Activated T-helper 17 cell treated with anti-CD3 and anti-CD28 coated beads, Interleukin-2, amount 50 U/mL, for 72 hours (primary cell): ENCODE measurements around the gene SLC13A2. TPM values are rescaled to one million over a fixed set of nuclear protein-coding genes. Genes with fewer than 3 reads are reported as not detected.
A peak's percentile ranks its signal among the peaks of the same experiment; 100 is the strongest.
"Not testable (repeated sequence)": the region's sequence is repeated elsewhere in the genome, so short reads cannot be mapped to it uniquely, and the experiment has no call there.

ENCODE experiments used
- ATAC-seq: fragments of 150-1000 bp; cut with Tn5 transposase; replicated peaks from 2 replicates; pipeline ENCODE4 v1.10.0; 2021; ENCODE audit warnings: mild to moderate bottlenecking, moderate library complexity
- H3K27ac Mint-ChIP-seq: one replicate; pipeline ENCODE4 v1.8.0; 2022; ENCODE audit warnings: mixed read lengths
- H3K27me3 Mint-ChIP-seq: one replicate; pipeline ENCODE4 v1.8.0; 2022; ENCODE audit warnings: mixed read lengths
- H3K36me3 Mint-ChIP-seq: one replicate; pipeline ENCODE4 v1.8.0; 2022; ENCODE audit warnings: low read depth, mild to moderate bottlenecking, mixed read lengths
- H3K4me1 Mint-ChIP-seq: one replicate; pipeline ENCODE4 v1.8.0; 2022; ENCODE audit warnings: mixed read lengths
- H3K4me3 Mint-ChIP-seq: one replicate; pipeline ENCODE4 v1.8.0; 2022; ENCODE audit warnings: mild to moderate bottlenecking, mixed read lengths
- H3K9me3 Mint-ChIP-seq: one replicate; pipeline ENCODE4 v1.8.0; 2022; ENCODE audit warnings: mixed read lengths
- total RNA-seq, 2 donors: library from RNA; stranded (reverse); gene quantifications; one replicate each; pipeline ENCODE4 v1.2.3, GENCODE V29; 2022

SLC13A2 gene
- total RNA-seq, 2 donors from 2014 or later = not detected

DNA sequence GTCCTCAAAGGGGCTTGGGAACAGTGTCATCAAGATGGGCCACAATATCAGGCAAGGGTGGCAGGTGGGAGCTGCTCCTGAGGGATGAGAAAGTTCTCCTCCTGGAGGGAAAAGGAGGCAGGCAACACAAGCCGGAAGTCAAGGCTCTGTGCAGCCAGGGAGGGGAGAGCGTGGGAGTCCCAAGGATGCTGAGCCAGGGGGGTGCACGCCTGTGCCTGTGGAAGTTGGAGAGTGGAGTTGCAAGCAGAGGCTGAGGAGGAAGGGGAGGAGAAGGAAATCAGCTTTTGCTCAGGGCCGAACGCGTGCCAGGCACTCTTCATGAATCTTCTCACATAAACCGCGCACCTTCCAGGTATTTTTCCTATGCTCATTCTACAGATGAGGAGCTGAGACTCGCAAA is 7.4 kb upstream of the SLC13A2 start:
- peaks cover 15% of the 10 kb centered on the region for H3K27me3 Mint-ChIP-seq
- no peak for ATAC-seq

GRCh38 chr17:28466521-28467048 is 6.9 kb upstream of the SLC13A2 start:
- Mint-ChIP-seq H3K4me1 (peaks cover 5% of the 10 kb centered on the region), H3K36me3 (no peaks in the 10 kb centered on the region), H3K9me3 (no peaks in the 10 kb centered on the region), H3K27ac (peak overlapping the region; percentile 31), H3K27me3 (peaks cover 15% of the 10 kb centered on the region), H3K4me3 (no peak overlapping the region)
- ATAC-seq = no peak

More for the DNA sequence above, 7.4 kb upstream of the SLC13A2 start:
- Mint-ChIP-seq H3K4me3 (no peak overlapping the region), H3K9me3 (no peaks in the 10 kb centered on the region), H3K36me3 (no peaks in the 10 kb centered on the region), H3K4me1 (peaks cover 5% of the 10 kb centered on the region), H3K27ac (no peak overlapping the region)

GRCh38 chr17:28467456-28468025 is 5.9 kb upstream of the SLC13A2 start:
- no peaks in the 10 kb centered on the region for H3K36me3 Mint-ChIP-seq
- H3K9me3 Mint-ChIP-seq = no peaks in the 10 kb centered on the region
- no peak for ATAC-seq
- H3K27me3 Mint-ChIP-seq = peaks cover 15% of the 10 kb centered on the region
- no peak overlapping the region for H3K4me3 Mint-ChIP-seq
- H3K4me1 Mint-ChIP-seq = peaks cover 5% of the 10 kb centered on the region
- no peak overlapping the region for H3K27ac Mint-ChIP-seq

DNA sequence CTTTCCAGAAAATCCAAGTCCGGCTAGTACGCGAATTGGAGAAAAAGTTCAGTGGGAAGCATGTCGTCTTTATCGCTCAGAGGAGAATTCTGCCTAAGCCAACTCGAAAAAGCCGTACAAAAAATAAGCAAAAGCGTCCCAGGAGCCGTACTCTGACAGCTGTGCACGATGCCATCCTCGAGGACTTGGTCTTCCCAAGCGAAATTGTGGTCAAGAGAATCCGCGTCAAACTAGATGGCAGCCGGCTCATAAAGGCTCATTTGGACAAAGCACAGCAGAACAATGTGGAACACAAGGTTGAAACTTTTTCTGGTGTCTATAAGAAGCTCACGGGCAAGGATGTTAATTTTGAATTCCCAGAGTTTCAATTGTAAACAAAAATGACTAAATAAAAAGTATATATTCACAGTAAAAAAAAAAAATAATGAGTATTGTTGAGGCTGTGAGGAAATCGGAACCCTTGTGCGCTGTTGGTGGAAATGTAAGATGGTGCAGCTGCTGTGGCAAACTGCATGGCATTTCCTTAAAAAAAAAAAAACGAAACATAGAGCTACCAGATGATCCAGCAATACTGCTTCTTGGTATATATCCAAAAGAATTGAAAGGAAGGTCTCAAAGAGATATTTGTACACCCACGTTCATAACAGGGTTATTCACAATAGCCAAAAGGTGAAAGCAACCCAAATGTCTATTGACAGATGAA is 5.3 kb upstream of the SLC13A2 start:
- H3K27me3 Mint-ChIP-seq, H3K9me3 Mint-ChIP-seq, H3K4me1 Mint-ChIP-seq, H3K36me3 Mint-ChIP-seq, ATAC-seq, H3K4me3 Mint-ChIP-seq, H3K27ac Mint-ChIP-seq: not testable (repeated sequence)

GRCh38 chr17:28468781-28469180 is 4.7 kb upstream of the SLC13A2 start:
- Mint-ChIP-seq H3K36me3 (no peaks in the 10 kb centered on the region), H3K9me3 (no peaks in the 10 kb centered on the region), H3K27ac (no peak overlapping the region), H3K4me1 (peaks cover 5% of the 10 kb centered on the region), H3K27me3 (peaks cover 8% of the 10 kb centered on the region), H3K4me3 (no peak overlapping the region)
- ATAC-seq = peak; percentile 94

DNA sequence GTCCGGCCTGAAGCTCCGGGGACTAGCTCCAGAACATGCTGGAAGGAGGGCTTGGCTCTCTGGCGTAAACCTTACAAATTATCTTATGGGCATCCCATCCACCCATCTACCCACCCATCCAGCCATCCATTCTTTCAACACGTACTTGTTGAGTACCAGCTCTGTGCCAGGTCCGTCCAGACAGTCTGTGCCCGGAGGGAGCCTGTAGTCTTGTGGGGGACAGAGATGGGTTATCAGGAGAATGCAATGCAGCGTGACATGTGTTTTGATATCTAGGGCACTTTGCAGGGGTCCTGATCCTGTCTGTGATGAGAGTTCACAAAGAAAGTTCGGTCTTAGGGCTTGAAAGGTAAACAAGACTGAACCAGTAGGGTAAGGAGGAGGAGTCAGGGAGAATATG is 4.1 kb upstream of the SLC13A2 start:
- Mint-ChIP-seq H3K27ac (no peak overlapping the region), H3K27me3 (peaks cover 8% of the 10 kb centered on the region), H3K9me3 (no peaks in the 10 kb centered on the region), H3K4me3 (no peak overlapping the region), H3K36me3 (no peaks in the 10 kb centered on the region), H3K4me1 (peaks cover 5% of the 10 kb centered on the region)
- no peak for ATAC-seq

- peaks cover 8% of the 10 kb centered on the region for H3K4me1 Mint-ChIP-seq
- no peak for ATAC-seq
- no peak overlapping the region for H3K4me3 Mint-ChIP-seq
- no peak overlapping the region for H3K27ac Mint-ChIP-seq
- no peaks in the 10 kb centered on the region for H3K36me3 Mint-ChIP-seq
- H3K9me3 Mint-ChIP-seq = no peaks in the 10 kb centered on the region
- peaks cover 8% of the 10 kb centered on the region for H3K27me3 Mint-ChIP-seq
Measured at GRCh38 chr17:28470266-28470913, 3.1 kb upstream of the SLC13A2 start.

- Mint-ChIP-seq H3K36me3 (no peaks in the 10 kb centered on the region), H3K27me3 (peaks cover 5% of the 10 kb centered on the region), H3K9me3 (no peaks in the 10 kb centered on the region), H3K27ac (no peak overlapping the region), H3K4me3 (no peak overlapping the region), H3K4me1 (peaks cover 14% of the 10 kb centered on the region)
- no peak for ATAC-seq
Measured at GRCh38 chr17:28470914-28471366, 2.5 kb upstream of the SLC13A2 start.

- no peak for ATAC-seq
- no peak overlapping the region for H3K4me3 Mint-ChIP-seq
- peaks cover 14% of the 10 kb centered on the region for H3K4me1 Mint-ChIP-seq
- no peaks in the 10 kb centered on the region for H3K9me3 Mint-ChIP-seq
- H3K27me3 Mint-ChIP-seq = no peaks in the 10 kb centered on the region
- H3K27ac Mint-ChIP-seq = no peak overlapping the region
- H3K36me3 Mint-ChIP-seq = no peaks in the 10 kb centered on the region
Measured at GRCh38 chr17:28471531-28472342, 1.7 kb upstream of the SLC13A2 start.

DNA sequence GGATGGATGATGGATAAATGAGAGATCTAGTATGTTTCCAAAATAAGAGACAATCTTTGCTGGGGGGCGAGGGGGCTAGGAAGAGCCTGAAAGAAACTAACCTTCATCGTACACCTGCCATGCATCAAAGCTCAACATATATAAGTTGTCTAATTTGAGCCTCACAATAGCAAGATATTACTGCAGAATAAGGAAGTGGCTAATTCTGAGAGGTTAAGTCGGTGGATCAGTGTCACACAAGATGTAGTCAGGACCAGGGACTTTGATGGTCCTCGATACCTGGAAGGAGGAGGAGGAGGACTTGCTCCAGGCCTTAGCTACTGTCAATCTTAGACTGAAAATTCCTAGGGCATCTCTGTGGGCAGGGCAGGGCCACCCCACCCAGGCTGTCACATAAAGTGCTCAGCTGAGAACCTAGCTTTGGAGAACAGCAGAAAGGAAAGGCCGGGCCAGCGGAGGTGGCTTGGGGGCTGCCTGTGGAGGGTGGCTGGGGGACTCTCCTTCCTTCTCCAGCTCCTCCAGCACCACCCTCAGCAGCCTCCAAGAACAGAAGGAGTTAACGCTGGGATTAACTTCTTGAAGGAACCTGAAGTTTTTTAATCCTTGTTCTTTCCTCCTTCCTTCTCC is 460 bp upstream of the SLC13A2 start:
- Mint-ChIP-seq H3K27me3 (peaks cover under 1% of the 10 kb centered on the region), H3K27ac (no peak overlapping the region), H3K36me3 (no peaks in the 10 kb centered on the region), H3K4me1 (peaks cover 14% of the 10 kb centered on the region), H3K4me3 (no peak overlapping the region), H3K9me3 (no peaks in the 10 kb centered on the region)
- no peak for ATAC-seq

GRCh38 chr17:28474111-28474531 is 677 bp downstream of the SLC13A2 start:
- Mint-ChIP-seq H3K4me3 (no peak overlapping the region), H3K36me3 (no peaks in the 10 kb centered on the region), H3K4me1 (peaks cover 13% of the 10 kb centered on the region), H3K9me3 (no peaks in the 10 kb centered on the region), H3K27me3 (peaks cover 3% of the 10 kb centered on the region), H3K27ac (peak overlapping the region; percentile 34)
- no peak for ATAC-seq

DNA sequence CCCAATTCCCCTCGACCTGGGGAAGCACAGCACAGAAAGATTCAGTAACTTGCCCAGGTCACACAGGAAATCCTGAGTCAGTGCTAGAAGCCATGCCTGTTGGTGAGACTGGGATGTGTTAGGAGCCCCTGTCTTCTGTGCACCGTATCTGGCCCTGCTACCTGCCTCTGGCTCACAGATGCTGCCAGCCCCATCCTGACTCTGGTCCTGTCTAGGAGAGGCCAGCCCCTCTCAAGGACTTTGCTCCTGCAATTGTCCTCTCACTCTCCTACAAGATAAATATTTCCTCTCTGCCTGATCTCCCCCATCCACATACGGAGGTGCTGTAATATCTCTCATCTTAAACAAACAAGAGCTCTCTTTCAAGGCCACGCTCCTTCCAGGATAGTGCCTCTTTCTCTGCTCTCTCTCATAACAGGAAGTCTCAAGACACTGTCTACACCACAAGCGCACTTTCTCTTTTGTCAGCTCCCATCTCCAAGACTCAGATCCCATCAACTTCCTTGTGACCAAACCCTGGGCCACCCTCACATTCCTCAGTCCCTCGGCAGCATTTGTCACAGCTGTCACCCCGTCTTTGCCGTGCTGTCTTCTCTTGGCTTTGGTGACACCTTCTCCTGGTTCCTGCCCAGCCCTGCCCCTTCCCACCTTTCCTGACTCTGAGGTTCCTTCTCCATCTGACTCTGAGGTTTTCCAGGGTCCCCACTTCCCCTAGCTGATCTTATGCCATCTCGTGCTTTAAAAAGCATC is 1.9 kb downstream of the SLC13A2 start:
- no peak overlapping the region for H3K4me3 Mint-ChIP-seq
- H3K27me3 Mint-ChIP-seq = peaks cover 3% of the 10 kb centered on the region
- peaks cover 13% of the 10 kb centered on the region for H3K4me1 Mint-ChIP-seq
- H3K9me3 Mint-ChIP-seq = no peaks in the 10 kb centered on the region
- peak overlapping the region; percentile 13 for H3K27ac Mint-ChIP-seq
- peak; percentile 23 for ATAC-seq
- H3K36me3 Mint-ChIP-seq = no peaks in the 10 kb centered on the region

DNA sequence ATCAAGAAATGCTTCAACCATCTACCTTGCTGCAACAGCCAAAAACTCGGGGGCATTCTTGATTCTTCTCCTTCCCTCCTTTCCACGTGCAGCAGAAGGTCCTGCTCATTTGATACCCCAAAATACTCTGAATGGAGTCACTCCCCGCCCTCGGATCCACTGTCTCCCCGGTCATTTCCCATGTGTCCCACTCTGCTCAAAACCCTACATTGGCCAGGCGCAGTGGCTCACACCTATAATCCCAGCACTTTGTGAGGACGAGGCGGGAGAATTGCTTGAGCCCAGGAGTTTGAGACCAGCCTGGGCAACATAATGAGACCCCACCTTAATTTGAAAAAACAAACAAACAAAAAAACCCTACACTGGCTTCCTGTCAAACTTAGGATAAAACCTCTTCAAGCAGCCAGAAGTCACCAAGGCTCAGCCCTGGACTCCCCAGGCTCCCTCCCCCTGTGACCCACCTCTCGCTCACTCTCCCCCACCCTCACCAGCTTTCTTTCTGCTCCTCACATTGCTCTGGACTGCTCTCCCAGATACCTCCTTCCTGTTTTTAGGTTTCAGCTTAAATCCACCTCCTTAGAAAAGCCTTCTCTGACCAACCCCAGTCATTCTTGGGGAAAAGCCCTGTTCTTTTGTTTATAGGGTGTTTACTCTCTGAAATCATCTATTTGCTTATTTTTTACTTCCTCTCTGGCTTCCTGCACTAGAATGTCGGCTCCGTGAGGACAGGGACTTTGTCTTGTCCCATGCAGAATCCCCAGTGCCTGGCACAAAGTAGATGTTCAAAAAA is 2.8 kb downstream of the SLC13A2 start:
- no peak overlapping the region for H3K4me3 Mint-ChIP-seq
- peaks cover 13% of the 10 kb centered on the region for H3K4me1 Mint-ChIP-seq
- peak overlapping the region; percentile 13 for H3K27ac Mint-ChIP-seq
- no peaks in the 10 kb centered on the region for H3K9me3 Mint-ChIP-seq
- H3K36me3 Mint-ChIP-seq = no peaks in the 10 kb centered on the region
- ATAC-seq = no peak
- peaks cover 3% of the 10 kb centered on the region for H3K27me3 Mint-ChIP-seq
